Stimulated activated effector memory CD8-positive, alpha-beta T cell treated with anti-CD3 and anti-CD28 coated beads, Interleukin-12 subunit alpha, Interleukin-12 subunit beta, amount 100 ng/mL, for 72 hours (primary cell): ENCODE results near the gene FARS2.

ENCODE experiments used
- ATAC-seq: fragments of 150-1000 bp; cut with Tn5 transposase; 2 replicates; pipeline ENCODE4 v1.10.0; 2021
- DNase-seq, 2 donors: peaks; one replicate each; pipeline ENCODE4 v3.0.0; 2021 to 2022; ENCODE audit warnings: low spot score in 2 of 2
- H3K27ac Mint-ChIP-seq: one replicate; pipeline ENCODE4 v1.8.0; 2022; ENCODE audit warnings: mild to moderate bottlenecking, mixed read lengths
- H3K36me3 Mint-ChIP-seq: one replicate; pipeline ENCODE4 v1.8.0; 2022; ENCODE audit warnings: mild to moderate bottlenecking, mixed read lengths
- H3K4me1 Mint-ChIP-seq: one replicate; pipeline ENCODE4 v1.8.0; 2022; ENCODE audit warnings: mixed read lengths
- H3K4me3 Mint-ChIP-seq: one replicate; pipeline ENCODE4 v1.8.0; 2022; ENCODE audit warnings: mild to moderate bottlenecking, mixed read lengths
- H3K9me3 Mint-ChIP-seq: one replicate; pipeline ENCODE4 v1.8.0; 2022; ENCODE audit warnings: mixed read lengths

The FARS2 gene

GRCh38 chr6:5260661-5261544 lies at the start of gene FARS2, which contains the start of gene LYRM4:
Gene FARS2 (plus strand): TSS chr6:5261513.
Gene LYRM4 (minus strand): TSS chr6:5260950. CDS start chr6:5260733, 217 bp downstream.
- Mint-ChIP-seq H3K4me3 (peak within 1 kb of the TSS; percentile 96), H3K9me3 (no peaks in the 10 kb centered on the region), H3K4me1 (peaks cover 28% of the 10 kb centered on the region), H3K36me3 (peaks cover 26% of the 10 kb centered on the region), H3K27ac (peak within 1 kb of the TSS; percentile 100)
- ATAC-seq = peak; percentile 91
- peak; percentile 96 to 97 for DNase-seq

DNA sequence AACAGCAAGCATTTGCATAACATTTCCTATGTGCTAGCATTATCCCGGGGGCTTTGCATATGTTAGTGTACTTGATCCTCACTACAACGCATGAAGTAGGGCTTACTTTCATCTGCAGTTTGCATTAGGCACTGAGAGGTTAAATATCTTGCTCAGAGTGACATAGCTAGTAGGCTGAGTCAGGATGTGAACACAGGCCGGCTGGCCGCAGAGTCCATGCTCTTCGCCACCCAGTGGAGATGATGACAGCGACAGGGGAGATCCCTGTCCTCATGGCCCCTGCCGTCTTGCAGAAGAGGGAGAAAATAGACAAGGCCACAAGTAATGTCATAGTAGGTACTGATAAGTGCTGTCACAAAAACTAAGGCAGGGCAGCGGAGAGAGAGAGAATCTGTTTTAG lies 47.5 kb upstream of the FARS2 start:
- no peak overlapping the region for H3K4me3 Mint-ChIP-seq
- DNase-seq (no peak), ATAC-seq (no peak)
- H3K4me1 Mint-ChIP-seq = no peaks in the 10 kb centered on the region
- H3K27ac Mint-ChIP-seq = no peak overlapping the region
- no peaks in the 10 kb centered on the region for H3K9me3 Mint-ChIP-seq
- H3K36me3 Mint-ChIP-seq = peaks cover 22% of the 10 kb centered on the region

GRCh38 chr6:5214570-5215052 lies 46.7 kb upstream of the FARS2 start:
- no peak overlapping the region for H3K4me3 Mint-ChIP-seq
- DNase-seq (peak; percentile 28 to 63), ATAC-seq (peak; percentile 64)
- H3K9me3 Mint-ChIP-seq = no peaks in the 10 kb centered on the region
- no peaks in the 10 kb centered on the region for H3K4me1 Mint-ChIP-seq
- H3K27ac Mint-ChIP-seq = no peak overlapping the region
- peaks cover 22% of the 10 kb centered on the region for H3K36me3 Mint-ChIP-seq

GRCh38 chr6:5215159-5215558 lies 46.2 kb upstream of the FARS2 start:
- Mint-ChIP-seq H3K36me3 (peaks cover 22% of the 10 kb centered on the region), H3K4me1 (no peaks in the 10 kb centered on the region), H3K27ac (no peak overlapping the region), H3K9me3 (no peaks in the 10 kb centered on the region), H3K4me3 (no peak overlapping the region)
- no peak for DNase-seq
- ATAC-seq = no peak

GRCh38 chr6:5215799-5216198 lies 45.5 kb upstream of the FARS2 start:
- Mint-ChIP-seq H3K36me3 (peaks cover 22% of the 10 kb centered on the region), H3K4me3 (no peak overlapping the region), H3K27ac (no peak overlapping the region), H3K9me3 (no peaks in the 10 kb centered on the region), H3K4me1 (no peaks in the 10 kb centered on the region)
- ATAC-seq (no peak), DNase-seq (no peak)

DNA sequence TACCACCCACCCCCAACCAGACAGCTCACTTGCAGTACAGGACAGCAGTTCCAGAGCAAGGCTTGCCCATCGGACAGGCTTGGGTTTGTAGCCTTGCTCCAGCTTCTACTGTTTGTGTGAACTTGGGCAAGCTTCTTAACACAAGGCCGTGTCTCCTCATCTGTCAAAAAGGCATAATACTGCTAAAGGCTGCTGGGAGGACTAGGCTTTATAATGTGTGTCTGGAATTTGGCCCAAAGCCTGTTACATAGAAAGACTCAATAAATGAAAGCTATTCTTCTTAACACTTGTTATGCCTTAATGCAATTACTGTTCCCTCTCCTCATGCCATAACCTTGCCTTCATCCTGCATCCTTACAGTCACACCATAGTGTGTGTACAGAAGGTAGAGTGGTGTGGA lies 44.0 kb upstream of the FARS2 start:
- Mint-ChIP-seq H3K27ac (no peak overlapping the region), H3K4me1 (no peaks in the 10 kb centered on the region)
- ATAC-seq = no peak

DNA sequence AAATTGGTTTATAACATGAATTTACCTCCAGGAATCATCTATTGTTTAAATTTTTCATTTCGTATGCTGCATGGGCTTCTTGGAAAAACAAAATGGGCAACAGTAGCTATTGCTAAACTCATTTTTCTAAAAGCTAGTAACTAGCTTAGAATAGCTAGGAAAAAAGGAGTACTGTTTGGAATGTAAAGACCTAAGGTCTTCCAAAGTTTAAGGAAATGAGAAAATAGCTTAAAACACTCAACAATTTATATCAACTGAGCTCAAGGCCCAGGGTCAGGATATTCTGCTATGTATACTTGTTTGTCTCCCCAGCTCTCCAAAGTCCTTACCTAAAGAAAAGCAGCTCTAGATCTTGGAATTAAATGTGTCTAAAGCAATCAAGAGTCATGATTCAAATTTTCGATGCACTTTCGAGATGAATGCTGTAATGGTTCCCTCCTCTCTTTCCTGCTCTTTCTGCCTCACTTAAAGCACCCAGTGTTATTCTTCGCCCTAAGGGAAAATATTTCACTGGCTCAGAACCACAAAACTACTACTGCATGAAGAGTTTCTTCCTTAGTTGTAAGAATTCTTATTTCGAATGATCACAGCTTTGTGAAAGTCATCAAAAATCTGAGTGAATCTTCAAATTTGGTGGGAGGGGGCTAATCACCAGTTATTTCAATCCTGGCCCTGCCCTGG lies 42.2 kb upstream of the FARS2 start:
- Mint-ChIP-seq H3K9me3 (no peaks in the 10 kb centered on the region), H3K4me3 (no peak overlapping the region), H3K4me1 (no peaks in the 10 kb centered on the region), H3K27ac (no peak overlapping the region), H3K36me3 (peaks cover 9% of the 10 kb centered on the region)
- ATAC-seq (no peak), DNase-seq (no peak)

More for the DNA sequence above, 44.0 kb upstream of the FARS2 start:
- no peak for DNase-seq
- Mint-ChIP-seq H3K9me3 (no peaks in the 10 kb centered on the region), H3K4me3 (no peak overlapping the region), H3K36me3 (peaks cover 22% of the 10 kb centered on the region)

GRCh38 chr6:5220443-5220842 lies 40.9 kb upstream of the FARS2 start:
- DNase-seq = no peak
- ATAC-seq = no peak
- H3K4me3 Mint-ChIP-seq = no peak overlapping the region
- H3K36me3 Mint-ChIP-seq = no peaks in the 10 kb centered on the region
- no peaks in the 10 kb centered on the region for H3K9me3 Mint-ChIP-seq
- no peaks in the 10 kb centered on the region for H3K4me1 Mint-ChIP-seq
- no peak overlapping the region for H3K27ac Mint-ChIP-seq

DNA sequence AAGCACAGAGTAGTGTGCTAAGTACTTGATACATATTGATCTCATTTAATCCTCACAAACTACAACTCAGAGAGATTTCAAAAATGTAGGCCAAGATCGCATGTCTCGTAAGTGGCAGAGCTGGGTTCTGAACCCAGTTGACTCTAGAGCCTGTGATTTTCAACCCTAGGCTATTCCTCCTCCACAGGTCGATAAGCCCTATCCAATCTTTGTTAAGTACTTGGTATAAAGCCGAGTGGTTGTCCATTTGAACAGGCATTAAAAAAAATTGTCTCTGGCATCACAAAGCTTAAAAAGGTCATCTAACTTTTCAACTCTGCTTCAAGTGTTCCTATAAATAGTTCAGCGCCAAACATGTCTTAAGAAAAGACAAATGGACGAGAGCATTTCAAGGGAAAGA lies 38.0 kb upstream of the FARS2 start:
- DNase-seq (no peak), ATAC-seq (no peak)
- Mint-ChIP-seq H3K27ac (no peak overlapping the region), H3K4me3 (no peak overlapping the region), H3K36me3 (no peaks in the 10 kb centered on the region), H3K4me1 (no peaks in the 10 kb centered on the region), H3K9me3 (no peaks in the 10 kb centered on the region)

- no peak for DNase-seq
- Mint-ChIP-seq H3K4me1 (peaks cover 11% of the 10 kb centered on the region), H3K27ac (no peak overlapping the region), H3K9me3 (no peaks in the 10 kb centered on the region), H3K4me3 (no peak overlapping the region), H3K36me3 (no peaks in the 10 kb centered on the region)
- ATAC-seq = no peak
Observed at GRCh38 chr6:5229356-5229755, 32.0 kb upstream of the FARS2 start.

DNA sequence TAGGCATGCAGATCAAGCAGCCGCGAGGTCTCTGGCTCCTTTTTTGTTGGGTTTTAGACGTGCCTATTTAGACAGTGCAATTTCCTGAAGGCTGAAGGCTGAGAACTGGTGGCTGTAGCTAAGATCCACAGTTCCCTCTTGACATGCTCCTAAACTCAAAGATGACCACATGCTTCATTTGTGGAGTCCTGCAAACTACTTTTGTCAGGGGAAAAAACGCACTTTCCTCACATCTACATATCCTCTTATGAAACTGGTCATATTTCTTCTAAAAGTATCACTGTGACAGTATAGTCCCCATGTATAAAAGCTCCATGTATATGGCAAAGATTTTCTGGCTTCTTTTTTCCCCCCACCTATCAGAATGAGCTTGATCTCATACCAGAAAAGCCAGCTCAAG lies 31.2 kb upstream of the FARS2 start:
- Mint-ChIP-seq H3K4me3 (no peak overlapping the region), H3K36me3 (no peaks in the 10 kb centered on the region), H3K4me1 (peaks cover 11% of the 10 kb centered on the region), H3K9me3 (no peaks in the 10 kb centered on the region), H3K27ac (no peak overlapping the region)
- no peak for DNase-seq
- ATAC-seq = no peak

GRCh38 chr6:5231289-5231688 lies 30.0 kb upstream of the FARS2 start:
- peaks cover 10% of the 10 kb centered on the region for H3K36me3 Mint-ChIP-seq
- H3K9me3 Mint-ChIP-seq = no peaks in the 10 kb centered on the region
- DNase-seq (no peak), ATAC-seq (no peak)
- H3K4me3 Mint-ChIP-seq = no peak overlapping the region
- peaks cover 11% of the 10 kb centered on the region for H3K4me1 Mint-ChIP-seq
- no peak overlapping the region for H3K27ac Mint-ChIP-seq

DNA sequence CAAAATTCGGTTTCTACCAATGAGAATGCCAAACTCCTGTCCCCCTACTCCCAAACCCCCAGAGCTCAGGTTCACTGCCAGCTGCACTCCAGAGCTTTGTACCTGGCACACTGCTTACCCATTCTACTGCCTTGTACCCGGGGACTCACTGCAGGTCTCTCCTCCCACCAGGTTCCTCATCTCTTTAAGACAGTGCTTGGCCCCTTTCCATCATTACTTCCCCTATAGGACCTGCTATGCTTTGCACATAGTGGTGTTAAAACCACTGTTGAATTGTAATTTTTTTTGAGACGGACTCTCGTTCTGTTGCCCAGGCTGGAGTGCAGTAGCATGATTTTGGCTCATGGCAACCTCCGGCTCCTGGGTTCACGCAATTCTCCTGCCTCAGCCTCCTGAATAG lies 26.4 kb upstream of the FARS2 start:
- peaks cover 11% of the 10 kb centered on the region for H3K4me1 Mint-ChIP-seq
- H3K27ac Mint-ChIP-seq = no peak overlapping the region
- no peak for ATAC-seq
- H3K9me3 Mint-ChIP-seq = no peaks in the 10 kb centered on the region
- no peak overlapping the region for H3K4me3 Mint-ChIP-seq
- no peak for DNase-seq
- peaks cover 18% of the 10 kb centered on the region for H3K36me3 Mint-ChIP-seq

- H3K4me1 Mint-ChIP-seq = peaks cover 11% of the 10 kb centered on the region
- H3K36me3 Mint-ChIP-seq = peaks cover 18% of the 10 kb centered on the region
- no peak overlapping the region for H3K4me3 Mint-ChIP-seq
- DNase-seq (no peak), ATAC-seq (no peak)
- no peak overlapping the region for H3K27ac Mint-ChIP-seq
- H3K9me3 Mint-ChIP-seq = no peaks in the 10 kb centered on the region
Observed at GRCh38 chr6:5235830-5236229, 25.5 kb upstream of the FARS2 start.

GRCh38 chr6:5237805-5238204 lies 23.5 kb upstream of the FARS2 start:
- Mint-ChIP-seq H3K4me1 (peaks cover 7% of the 10 kb centered on the region), H3K27ac (no peak overlapping the region), H3K36me3 (peaks cover 23% of the 10 kb centered on the region), H3K9me3 (no peaks in the 10 kb centered on the region), H3K4me3 (no peak overlapping the region)
- DNase-seq = no peak
- no peak for ATAC-seq

DNA sequence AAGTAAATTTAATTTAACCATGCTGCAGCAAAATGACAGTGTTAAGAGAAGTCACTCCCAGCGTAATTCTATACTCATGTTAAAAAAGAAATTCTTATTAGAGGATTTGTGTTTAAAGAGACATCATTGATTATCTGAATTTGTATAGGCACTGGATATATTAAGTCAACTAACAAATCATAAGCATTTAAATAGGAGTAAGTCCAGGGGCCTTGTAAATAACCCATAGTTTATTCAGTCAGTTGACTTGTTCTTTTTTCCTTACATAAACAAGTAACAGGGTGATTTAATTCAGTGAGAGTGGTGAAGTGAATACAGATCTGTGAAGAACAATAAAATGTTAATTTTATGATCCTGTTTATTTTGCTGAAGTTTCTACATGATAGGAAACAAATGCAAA lies 23.0 kb upstream of the FARS2 start:
- DNase-seq (no peak), ATAC-seq (no peak)
- Mint-ChIP-seq H3K36me3 (peaks cover 23% of the 10 kb centered on the region), H3K4me3 (no peak overlapping the region), H3K27ac (no peak overlapping the region), H3K9me3 (no peaks in the 10 kb centered on the region), H3K4me1 (peaks cover 1% of the 10 kb centered on the region)
